Heart left ventricle (tissue), 16 donors: Measurements from ENCODE around the gene DEPDC5. TPM values are rescaled to one million over a fixed set of nuclear protein-coding genes. Genes with fewer than 3 reads are reported as not detected.

ENCODE experiments used
- ATAC-seq, 4 donors: fragments of 200-7000 bp; cut with Tn5 transposase; one replicate each; pipeline ENCODE4 v1.9.1; 2020 to 2022; ENCODE audit warnings: moderate library complexity in 4 of 4, mild to moderate bottlenecking in 3 of 4, moderate number of reproducible peaks in 1 of 4
- DNase-seq, 5 donors: peaks; one replicate each; pipeline ENCODE4 v3.0.0-alpha.2; 2020
- H3K27ac ChIP-seq, 12 donors: fragments of 200-600 bp; sonication (generic) in 4 of 12; one replicate each; pipeline versions ENCODE4 v1.5.0 to v1.8.0; 2016 to 2022; ENCODE audit warnings: mild to moderate bottlenecking in 2 of 12
- H3K27me3 ChIP-seq, 9 donors: fragments of 200-600 bp; sonication (generic) in 2 of 9; one replicate each; pipeline versions ENCODE4 v1.5.1 to v1.8.0; 2016 to 2022; ENCODE audit warnings: mild to moderate bottlenecking in 3 of 9
- H3K36me3 ChIP-seq, 9 donors: fragments of 200-600 bp; sonication (generic) in 2 of 9; one replicate each; pipeline versions ENCODE4 v1.5.0 to v1.8.0; 2018 to 2022; ENCODE audit warnings: mild to moderate bottlenecking in 2 of 9
- H3K4me1 ChIP-seq, 12 donors: fragments of 200-600 bp; sonication (generic) in 4 of 12; one replicate each; pipeline versions ENCODE4 v1.5.0 to v1.8.0; 2016 to 2022; ENCODE audit warnings: mild to moderate bottlenecking in 3 of 12
- H3K4me3 ChIP-seq, 12 donors: fragments of 200-600 bp; sonication (generic) in 4 of 12; one replicate each; pipeline versions ENCODE4 v1.5.0 to v1.8.0; 2017 to 2022; ENCODE audit warnings: mild to moderate bottlenecking in 9 of 12, moderate library complexity in 4 of 12
- H3K9me3 ChIP-seq, 12 donors: fragments of 200-600 bp; sonication (generic) in 4 of 12; one replicate each; pipeline versions ENCODE4 v1.5.0 to v1.8.0; 2016 to 2022; ENCODE audit warnings: mild to moderate bottlenecking in 1 of 12
- CTCF ChIP-seq, 12 donors: fragments of 200-600 bp; sonication (generic) in 4 of 12; IDR thresholded peaks; one replicate each; pipeline versions ENCODE4 v1.5.0 to v1.8.0; 2018 to 2022; ENCODE audit warnings: antibody characterized with exemption in 12 of 12, mild to moderate bottlenecking in 5 of 12
- POLR2A ChIP-seq, 2 donors: fragments of 450-650 bp; IDR thresholded peaks; one replicate each; pipeline ENCODE4 v1.6.1; 2017; ENCODE audit warnings: antibody characterized with exemption in 2 of 2, mild to moderate bottlenecking in 2 of 2, moderate library complexity in 2 of 2
- WGBS, 4 donors: extraction: QIAGEN DNeasy Blood & Tissue Kit in 2 of 4; methylation state at CpG; one replicate each; pipeline versions ENCODE4 v1.1.5 to v1.1.7; 2013 to 2018; 5-methylcytosine and 5-hydroxymethylcytosine counted together
- intact Hi-C, 10 donors: fragments of 100-400 bp; cut with DNase I; formaldehyde crosslinking; loops; one replicate each; pipeline versions ENCODE4 v1.11.1 to v1.14.2; 2022
- polyA plus RNA-seq, 2 donors: library from polyadenylated mRNA; stranded (reverse); fragments of 200-250 nt; gene quantifications; one replicate each; pipeline ENCODE4 v1.2.3, GENCODE V29; 2013
- total RNA-seq, 9 donors: library from RNA; depleted of rRNA in 2 of 9; stranded (reverse); fragments of >200 nt in 2 of 9; fragmentation: NEBNext Ultra II Directional in 3 of 9; extraction: Animal tissue kit (Norgen Biotek cat#: 25700) in 3 of 9; gene quantifications; one replicate each; pipeline versions ENCODE4 v1.1.0 to v1.2.4, GENCODE V29; 2016 to 2023
- donor health status: ischemic (EF 13 %, LVEDD 7.1; RV severe dilation, severe dysfunction).
- donor health status: healthy with polysubstance abuse.
- donor health status: DM: no; HTN: yes; CAD: no.
- donor health status: DM: no; HTN: no; CAD: no.
- donor health status: ischemic (EF 25% LVEDD 6.9; RV normal size, moderate dysfunction).
- donor health status: ischemic (EF 25% LVEDD 5.7; RV mildly dilated, moderate dysfunction).
- donor health status: healthy.
- donor health status: DM: yes; HTN: yes; CAD: no.
- donor health status: ischemic (EF 35%, LVEDD 5.7; RV mildly dilated, moderate dysfunction).
- donor health status: nonischemic (EF 11% LVEDD 7.7; RV severe dilation, severe dysfunction).
- donor health status: DM: yes; HTN: yes; CAD: no.
- donor health status: PGD.
- donor health status: ischemic (EF 29% LVEDD 5.4; RV normal size, mild dysfunction).
- donor health status: nonischemic (EF 23%, LVEDD 6.1; RV moderate dilation, normal function).

DEPDC5 gene
- total and polyA plus RNA-seq, 11 donors: 5.7 to 21.4 (median 10.4) TPM

GRCh38 chr22:31945971-31946680, 192.3 kb downstream of the DEPDC5 start:
- H3K9me3 ChIP-seq: no peaks in the 10 kb centered on the region
- no peak for ATAC-seq
- peaks cover 0 to 63% (median 47%) of the 10 kb centered on the region in 12 donors for H3K4me1 ChIP-seq
- WGBS, 4 donors: 26 to 37% (median 31%) methylated on average over 8 of the region's 8 CpGs
- intact Hi-C loops: loop anchor here in 5 of 10 donors (5.0 to 10.0 kb wide), 6 partner anchors 74 to 451 kb away; partner anchors contain the start of genes PISD (in 4 of the 5), DEPDC5 (in 2 of the 5), PRR14L (in 2 of the 5) and SFI1 (in 1 of the 5)
- H3K27ac ChIP-seq: peak overlapping the region in 10 of 12 donors; percentile 96 to 100 (median 99)
- H3K27me3 ChIP-seq: no peaks in the 10 kb centered on the region
- TF ChIP-seq CTCF (IDR thresholded peaks at IDR 0.05) (no peak), POLR2A (IDR thresholded peaks at IDR 0.05) (no peak)
- H3K36me3 ChIP-seq: peaks cover 0 to 47% (median 32%) of the 10 kb centered on the region in 9 donors
- DNase-seq: no peak
- peak overlapping the region in 11 of 12 donors; percentile 79 to 98 (median 96) for H3K4me3 ChIP-seq

GRCh38 chr22:31947296-31947695, 193.5 kb downstream of the DEPDC5 start:
- Histone ChIP-seq H3K4me3 (peak overlapping the region in 5 of 12 donors; percentile 86 to 98 (median 97)), H3K36me3 (peaks cover 0 to 53% (median 32%) of the 10 kb centered on the region in 9 donors), H3K27ac (peak overlapping the region in 7 of 12 donors; percentile 0 to 100 (median 97)), H3K27me3 (no peaks in the 10 kb centered on the region), H3K4me1 (peaks cover 7 to 74% (median 58%) of the 10 kb centered on the region in 12 donors), H3K9me3 (no peaks in the 10 kb centered on the region)
- peak in 11 of 12 donors; percentile 24 to 66 (median 48) for TF ChIP-seq CTCF (IDR thresholded peaks at IDR 0.05)
- no peak for TF ChIP-seq POLR2A (IDR thresholded peaks at IDR 0.05)
- ATAC-seq: no peak
- no peak for DNase-seq
- intact Hi-C loops: loop anchor here in 5 of 10 donors (5.0 to 10.0 kb wide), 6 partner anchors 75 to 452 kb away; partner anchors contain the start of genes PISD (in 4 of the 5), DEPDC5 (in 2 of the 5), PRR14L (in 2 of the 5) and SFI1 (in 1 of the 5)
- 24 to 42% (median 29%) methylated on average over 2 of the region's 2 CpGs for WGBS, 4 donors

DNA sequence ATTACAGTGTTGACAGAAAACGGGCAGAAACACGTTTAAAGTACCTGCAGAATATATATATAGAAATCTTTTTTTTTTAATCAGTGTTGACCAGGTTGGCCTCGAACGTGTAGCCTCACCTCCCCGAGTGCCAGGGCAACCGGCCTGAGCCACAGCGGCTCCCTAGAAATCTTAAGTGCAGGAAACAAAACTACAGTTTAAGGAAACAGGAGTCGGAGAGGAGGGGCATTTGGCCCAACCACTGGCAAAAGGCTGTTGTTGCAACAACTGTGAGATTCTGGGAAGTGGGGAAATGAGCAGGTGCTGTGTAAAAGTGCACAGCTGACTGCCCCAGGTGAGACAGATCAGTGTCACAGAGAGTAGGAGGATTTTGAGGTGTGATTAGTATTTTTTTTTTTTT, 194.2 kb downstream of the DEPDC5 start:
- Histone ChIP-seq H3K4me3 (no peak overlapping the region), H3K27ac (peak overlapping the region in 2 of 12 donors; percentile 30 to 97), H3K27me3 (no peaks in the 10 kb centered on the region), H3K36me3 (peaks cover 0 to 58% (median 32%) of the 10 kb centered on the region in 9 donors), H3K4me1 (peaks cover 7 to 78% (median 65%) of the 10 kb centered on the region in 12 donors), H3K9me3 (no peaks in the 10 kb centered on the region)
- WGBS, 4 donors: 44 to 55% (median 48%) methylated on average over 8 of the region's 8 CpGs
- no peak for ATAC-seq
- DNase-seq: no peak
- intact Hi-C loops: loop anchor here in 5 of 10 donors (5.0 to 10.0 kb wide), 6 partner anchors 76 to 453 kb away; partner anchors contain the start of genes PISD (in 4 of the 5), DEPDC5 (in 2 of the 5), PRR14L (in 2 of the 5) and SFI1 (in 1 of the 5)
- TF ChIP-seq CTCF (IDR thresholded peaks at IDR 0.05) (no peak), POLR2A (IDR thresholded peaks at IDR 0.05) (no peak)

DNA sequence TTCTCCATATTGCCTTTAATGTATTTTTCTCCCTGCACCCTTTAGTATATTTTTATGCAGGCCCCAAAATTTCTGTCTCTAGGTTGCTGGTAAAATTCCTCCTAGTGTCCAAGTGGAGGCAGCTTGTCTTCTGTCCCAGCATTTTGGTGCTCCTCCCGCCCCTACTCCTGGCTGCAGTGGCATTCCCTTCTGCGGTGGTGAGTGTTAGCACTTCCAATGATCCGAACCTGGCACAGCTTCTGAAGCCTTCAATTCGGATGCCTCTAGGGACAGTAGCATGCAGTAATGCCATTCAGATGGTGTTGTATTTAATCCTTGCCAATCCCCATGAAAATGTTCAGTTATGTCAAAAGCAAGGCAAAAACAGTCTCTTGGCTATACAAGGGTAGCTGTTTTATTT, 196.4 kb downstream of the DEPDC5 start:
- TF ChIP-seq CTCF (IDR thresholded peaks at IDR 0.05) (no peak), POLR2A (IDR thresholded peaks at IDR 0.05) (no peak)
- Histone ChIP-seq H3K4me1 (peaks cover 7 to 90% (median 77%) of the 10 kb centered on the region in 12 donors), H3K9me3 (no peaks in the 10 kb centered on the region), H3K27me3 (no peaks in the 10 kb centered on the region), H3K27ac (peak overlapping the region in 5 of 12 donors; percentile 4 to 76 (median 10)), H3K4me3 (no peak overlapping the region), H3K36me3 (peaks cover 0 to 69% (median 32%) of the 10 kb centered on the region in 9 donors)
- peak in 1 of 5 donors; percentile 46 for DNase-seq
- 20 to 29% (median 25%) methylated on average over 4 of the region's 4 CpGs for WGBS, 4 donors
- ATAC-seq: peak in 2 of 4 donors; percentile 39 to 63
- intact Hi-C loops: loop anchor here in 2 of 10 donors (10.0 kb wide), 2 partner anchors 75 to 95 kb away; no protein-coding TSS in a partner anchor
